WTC11 (cell line): ENCODE measurements around the gene ARL15. TPM values are rescaled to one million over a fixed set of nuclear protein-coding genes. Genes with fewer than 3 reads are reported as not detected.

ENCODE experiments used
- ATAC-seq: fragments of 200-7000 bp; cut with Tn5 transposase; 2 replicates; pipeline ENCODE4 v1.10.0; 2021; ENCODE audit warnings: mild to moderate bottlenecking, moderate library complexity
- CTCF ChIA-PET: fragments of 300-600 bp; sonication (Branson Sonifier 250); formaldehyde crosslinking; loops from one replicate; lab custom pipeline; 2021; ENCODE audit warnings: antibody characterized with exemption; lab: Charles Lee
- POLR2A ChIA-PET: fragments of 350-600 bp; sonication (Branson Sonifier 250); formaldehyde crosslinking; loops from one replicate; lab custom pipeline; 2021; ENCODE audit warnings: antibody characterized with exemption; lab: Charles Lee
- DNase-seq: peaks from one replicate; pipeline ENCODE4 v3.0.0; 2021; ENCODE audit warnings: low spot score
- H3K27ac Mint-ChIP-seq: 2 replicates; pipeline ENCODE4 v1.8.0; 2021; ENCODE audit warnings: mixed read lengths
- H3K27me3 Mint-ChIP-seq: 2 replicates; pipeline ENCODE4 v1.8.0; 2021; ENCODE audit warnings: low read depth, mild to moderate bottlenecking, moderate library complexity, mixed read lengths
- H3K36me3 Mint-ChIP-seq: 2 replicates; pipeline ENCODE4 v1.8.0; 2021; ENCODE audit warnings: mixed read lengths
- H3K4me1 Mint-ChIP-seq: 2 replicates; pipeline ENCODE4 v1.8.0; 2022; ENCODE audit warnings: mixed read lengths
- H3K4me3 Mint-ChIP-seq: 2 replicates; pipeline ENCODE4 v1.8.0; 2021; ENCODE audit warnings: mild to moderate bottlenecking, moderate library complexity, mixed read lengths
- H3K9me3 Mint-ChIP-seq: 2 replicates; pipeline ENCODE4 v1.8.0; 2021; ENCODE audit warnings: mixed read lengths
- AFF4 ChIP-seq: sonication (generic); formaldehyde crosslinking; IDR thresholded peaks from 2 replicates; pipeline ENCODE4 v1.8.1; 2023; ENCODE audit warnings: mild to moderate bottlenecking, missing genetic modification reagents, borderline replicate concordance
- AR ChIP-seq: fragments of 250-450 bp; sonication (Bioruptor Pico); IDR thresholded peaks from 2 replicates; pipeline ENCODE4 v1.9.0; 2021; ENCODE audit warnings: mild to moderate bottlenecking
- CDX4 ChIP-seq: fragments of 250-450 bp; sonication (Bioruptor Pico); IDR thresholded peaks from 2 replicates; pipeline ENCODE4 v1.9.0; 2021; ENCODE audit warnings: moderate library complexity, mild to moderate bottlenecking, inconsistent platforms, borderline replicate concordance
- E2F4 ChIP-seq: sonication (generic); formaldehyde crosslinking; IDR thresholded peaks from 2 replicates; pipeline ENCODE4 v1.8.1; 2022; ENCODE audit warnings: low read depth, mild to moderate bottlenecking, moderate library complexity, missing genetic modification reagents, borderline replicate concordance
- E2F5 ChIP-seq: sonication (generic); formaldehyde crosslinking; IDR thresholded peaks from 2 replicates; pipeline ENCODE4 v1.8.1; 2022; ENCODE audit warnings: mild to moderate bottlenecking, moderate library complexity, missing genetic modification reagents
- FOXP4 ChIP-seq: sonication (generic); formaldehyde crosslinking; IDR thresholded peaks from 2 replicates; pipeline ENCODE4 v1.8.0; 2022; ENCODE audit warnings: mild to moderate bottlenecking, missing genetic modification reagents
- GABPB1 ChIP-seq: sonication (generic); formaldehyde crosslinking; IDR thresholded peaks from 2 replicates; pipeline ENCODE4 v1.8.1; 2023; ENCODE audit warnings: mild to moderate bottlenecking, missing genetic modification reagents
- HMGA2 ChIP-seq: fragments of 250-450 bp; sonication (Bioruptor Pico); IDR thresholded peaks from 2 replicates; pipeline ENCODE4 v1.4.0; 2021; ENCODE audit warnings: mild to moderate bottlenecking, moderate library complexity
- JUN ChIP-seq: sonication (generic); formaldehyde crosslinking; IDR thresholded peaks from 2 replicates; pipeline ENCODE4 v1.8.0; 2023; ENCODE audit warnings: mild to moderate bottlenecking, missing genetic modification reagents
- NR2C2 ChIP-seq: sonication (generic); formaldehyde crosslinking; IDR thresholded peaks from 2 replicates; pipeline ENCODE4 v1.8.0; 2022; ENCODE audit warnings: mild to moderate bottlenecking, missing genetic modification reagents
- PRDM15 ChIP-seq: sonication (generic); formaldehyde crosslinking; IDR thresholded peaks from 2 replicates; pipeline ENCODE4 v1.8.0; 2022; ENCODE audit warnings: missing genetic modification reagents
- RELA ChIP-seq: sonication (generic); formaldehyde crosslinking; IDR thresholded peaks from 2 replicates; pipeline ENCODE4 v1.8.1; 2022; ENCODE audit warnings: missing genetic modification reagents, mild to moderate bottlenecking, borderline replicate concordance
- SMAD3 ChIP-seq: sonication (generic); formaldehyde crosslinking; IDR thresholded peaks from 2 replicates; pipeline ENCODE4 v1.8.0; 2022; ENCODE audit warnings: missing genetic modification reagents, mild to moderate bottlenecking, borderline replicate concordance
- SMAD4 ChIP-seq: sonication (generic); formaldehyde crosslinking; IDR thresholded peaks from 2 replicates; pipeline ENCODE4 v1.8.0; 2022; ENCODE audit warnings: mild to moderate bottlenecking, missing genetic modification reagents
- SOX15 ChIP-seq: fragments of 250-450 bp; sonication (Bioruptor Pico); IDR thresholded peaks from 2 replicates; pipeline ENCODE4 v1.9.0; 2021; ENCODE audit warnings: mild to moderate bottlenecking
- ZBTB43 ChIP-seq: sonication (generic); formaldehyde crosslinking; IDR thresholded peaks from 2 replicates; pipeline ENCODE4 v1.8.1; 2023; ENCODE audit warnings: mild to moderate bottlenecking, missing genetic modification reagents
- ZNF263 ChIP-seq: sonication (generic); formaldehyde crosslinking; IDR thresholded peaks from 2 replicates; pipeline ENCODE4 v1.8.1; 2022; ENCODE audit warnings: low read depth, mild to moderate bottlenecking, moderate library complexity, missing genetic modification reagents
- ZSCAN18 ChIP-seq: fragments of 250-450 bp; sonication (Bioruptor Pico); IDR thresholded peaks from 2 replicates; pipeline ENCODE4 v2.1.2; 2022; ENCODE audit warnings: mild to moderate bottlenecking, moderate library complexity
- total RNA-seq: library from RNA; stranded (reverse); gene quantifications from 3 replicates; pipeline ENCODE4 v1.2.3, GENCODE V29; 2021

The ARL15 gene
- total RNA-seq, 1 experiment from 2014 or later, result 20.1 TPM

GRCh38 chr5:54357408-54358058 lies 47.2 kb upstream of the ARL15 start:
- no peak for ATAC-seq
- TF ChIP-seq CDX4 (CRISPR knock-in tag) (no peak), ZNF263 (no peak), GABPB1 (CRISPR knock-in tag) (no peak), ZBTB43 (CRISPR knock-in tag) (no peak), AFF4 (CRISPR knock-in tag) (no peak), SOX15 (no peak), JUN (CRISPR knock-in tag) (no peak), HMGA2 (CRISPR knock-in tag) (no peak), RELA (CRISPR knock-in tag) (no peak), E2F4 (no peak), SMAD4 (CRISPR knock-in tag) (no peak), SMAD3 (no peak), NR2C2 (CRISPR knock-in tag) (no peak), AR (CRISPR knock-in tag) (no peak), PRDM15 (CRISPR knock-in tag) (no peak), ZSCAN18 (CRISPR knock-in tag) (no peak), FOXP4 (CRISPR knock-in tag) (no peak), E2F5 (CRISPR knock-in tag) (no peak)

More at GRCh38 chr5:54357408-54358058, 47.2 kb upstream of the ARL15 start:
- no peak for DNase-seq
- H3K27me3 Mint-ChIP-seq, result no peaks in the 10 kb centered on the region; the same call in 1 of the 2 replicates
- ChIA-PET POLR2A (no interaction called here), CTCF (no interaction called here)
- peaks cover 8% of the 10 kb centered on the region for H3K4me1 Mint-ChIP-seq
- H3K36me3 Mint-ChIP-seq, result peaks cover 28% of the 10 kb centered on the region
- H3K27ac Mint-ChIP-seq, result no peak overlapping the region
- no peak overlapping the region for H3K4me3 Mint-ChIP-seq
- H3K9me3 Mint-ChIP-seq, result peaks cover 34% of the 10 kb centered on the region
